CD4-positive, alpha-beta T cell treated with Interferon alpha-2 for 1 hour (primary cell): ENCODE measurements around the gene PRND.
"Not testable (repeated sequence)": the region's sequence is repeated elsewhere in the genome, so short reads cannot be mapped to it uniquely, and the experiment has no call there.

ENCODE experiments used
- DNase-seq, 2 donors: peaks; one replicate each; pipeline ENCODE4 v3.0.0-alpha.2; 2020 to 2022

The PRND gene

GRCh38 chr20:4709261-4710105 is 12.2 kb upstream of the PRND start:
- no peak for DNase-seq

GRCh38 chr20:4710106-4710475 is 11.6 kb upstream of the PRND start:
- DNase-seq, result no peak

GRCh38 chr20:4711511-4711910 is 10.2 kb upstream of the PRND start:
- DNase-seq, result no peak

GRCh38 chr20:4713401-4713800 is 8.3 kb upstream of the PRND start:
- no peak for DNase-seq

GRCh38 chr20:4714818-4715217 is 6.9 kb upstream of the PRND start:
- DNase-seq, result no peak

- DNase-seq, result no peak
Measured at GRCh38 chr20:4717816-4718570, 3.7 kb upstream of the PRND start.

GRCh38 chr20:4719190-4719589 is 2.5 kb upstream of the PRND start:
- no peak for DNase-seq

- DNase-seq, result peak; percentile 82 to 86
Measured at GRCh38 chr20:4720041-4720976, 1.4 kb upstream of the PRND start.

- DNase-seq, result no peak
Measured at GRCh38 chr20:4720977-4721349, 746 bp upstream of the PRND start.

- DNase-seq, result no peak
Measured at GRCh38 chr20:4722571-4722970, 862 bp downstream of the PRND start.

GRCh38 chr20:4722993-4723392 is 1.3 kb downstream of the PRND start:
- no peak for DNase-seq

GRCh38 chr20:4723553-4723952 is 1.8 kb downstream of the PRND start:
- not testable (repeated sequence) for DNase-seq

- no peak for DNase-seq
Measured at GRCh38 chr20:4724459-4725262, 3.0 kb downstream of the PRND start.

GRCh38 chr20:4725263-4725550 is 3.5 kb downstream of the PRND start:
- no peak for DNase-seq

GRCh38 chr20:4726710-4727397 is 5.1 kb downstream of the PRND start:
- DNase-seq, result peak; percentile 68 to 73

GRCh38 chr20:4728120-4728760 is 6.5 kb downstream of the PRND start:
- DNase-seq, result no peak

GRCh38 chr20:4729265-4729664 is 7.6 kb downstream of the PRND start:
- DNase-seq, result no peak

- DNase-seq, result no peak
Measured at GRCh38 chr20:4730780-4731179, 9.1 kb downstream of the PRND start.

GRCh38 chr20:4736875-4737274 is 15.2 kb downstream of the PRND start:
- no peak for DNase-seq

- no peak for DNase-seq
Measured at GRCh38 chr20:4737857-4738627, 16.3 kb downstream of the PRND start.
